HEK293 (cell line): ENCODE measurements around the gene RBPJ.

Experiments
- CTCF ChIA-PET: fragments of 350-600 bp; formaldehyde crosslinking; extraction: SDS; loops from one replicate; lab custom pipeline; 2021; ENCODE audit warnings: antibody characterized with exemption; lab: Yijun Ruan, JAX
- POLR2A ChIA-PET: fragments of 300-600 bp; formaldehyde crosslinking; extraction: SDS; loops from one replicate; lab custom pipeline; 2020; ENCODE audit warnings: antibody characterized with exemption, inconsistent platforms; lab: Yijun Ruan, JAX
- H3K27ac ChIP-seq: fragments of 200-500 bp; sonication (Bioruptor generic); 2 replicates; pipeline ENCODE4 v1.5.1; 2014; ENCODE audit warnings: low read depth, low read length, control low read depth, inconsistent platforms; ENCODE audit errors: extremely low read depth
- H3K36me3 ChIP-seq, 2 experiments: fragments of 200-500 bp in 1 of 2; sonication (Bioruptor generic) in 1 of 2; 1 replicate in 1 of 2; 2 replicates in 1 of 2; pipeline ENCODE4 v1.5.1; 2014 to 2017; ENCODE audit warnings: inconsistent platforms in 2 of 2, low read length in 2 of 2; ENCODE audit not compliant: control insufficient read depth in 2 of 2, insufficient read depth in 1 of 2
- H3K4me1 ChIP-seq: fragments of 200-500 bp; sonication (Bioruptor generic); 2 replicates; pipeline ENCODE4 v1.5.1; 2014; ENCODE audit warnings: mild to moderate bottlenecking, low read length, inconsistent platforms; ENCODE audit not compliant: control insufficient read depth, insufficient read depth
- H3K4me3 ChIP-seq: 2 replicates; pipeline ENCODE4 v1.5.1; 2011; ENCODE audit warnings: low read depth, mild to moderate bottlenecking, control low read depth, low read length, moderate library complexity
- H3K9me3 ChIP-seq: fragments of 200-500 bp; sonication (Bioruptor generic); 2 replicates; pipeline ENCODE4 v1.5.1; 2014; ENCODE audit warnings: low read depth, low read length, inconsistent platforms; ENCODE audit not compliant: control insufficient read depth, insufficient read depth
- ELK4 ChIP-seq: IDR thresholded peaks from 2 replicates; pipeline ENCODE4 v1.6.1; 2011; ENCODE audit warnings: mild to moderate bottlenecking, low read depth, low read length, borderline replicate concordance
- HIC1 ChIP-seq: fragments of 450-650 bp; formaldehyde crosslinking; IDR thresholded peaks from 2 replicates; pipeline ENCODE4 v1.5.1; 2016; ENCODE audit warnings: missing biosample characterization, missing genetic modification characterization
- KLF8 ChIP-seq: fragments of 450-650 bp; formaldehyde crosslinking; IDR thresholded peaks from 2 replicates; pipeline ENCODE4 v1.5.1; 2016; ENCODE audit warnings: missing biosample characterization, missing genetic modification characterization
- PRDM6 ChIP-seq: fragments of 450-650 bp; formaldehyde crosslinking; IDR thresholded peaks from 2 replicates; pipeline ENCODE4 v1.5.1; 2017; ENCODE audit warnings: missing biosample characterization, missing genetic modification characterization
- REST ChIP-seq: fragments of 450-650 bp; formaldehyde crosslinking; IDR thresholded peaks from 2 replicates; pipeline ENCODE4 v1.5.1; 2016; ENCODE audit warnings: missing biosample characterization, missing genetic modification characterization
- SETDB1 ChIP-seq: IDR thresholded peaks from one replicate; pipeline ENCODE4 v1.6.1; 2017; ENCODE audit warnings: mild to moderate bottlenecking, low read length, moderate library complexity, mixed read lengths; ENCODE audit not compliant: insufficient read length
- SP7 ChIP-seq: fragments of 450-650 bp; formaldehyde crosslinking; IDR thresholded peaks from 2 replicates; pipeline ENCODE4 v1.5.1; 2016; ENCODE audit warnings: missing biosample characterization, missing genetic modification characterization
- TRIM28 ChIP-seq: IDR thresholded peaks from 2 replicates; pipeline ENCODE4 v1.6.1; 2011; ENCODE audit warnings: low read length, control low read depth, borderline replicate concordance
- ZFP37 ChIP-seq: fragments of 450-650 bp; formaldehyde crosslinking; IDR thresholded peaks from 2 replicates; pipeline ENCODE4 v1.5.1; 2016; ENCODE audit warnings: missing biosample characterization, missing genetic modification characterization
- ZNF169 ChIP-seq: fragments of 450-650 bp; formaldehyde crosslinking; IDR thresholded peaks from 2 replicates; pipeline ENCODE4 v1.5.1; 2016; ENCODE audit warnings: missing biosample characterization, missing genetic modification characterization
- ZNF175 ChIP-seq: fragments of 450-650 bp; formaldehyde crosslinking; IDR thresholded peaks from 2 replicates; pipeline ENCODE4 v1.5.1; 2016; ENCODE audit warnings: missing biosample characterization, missing genetic modification characterization
- ZNF26 ChIP-seq: fragments of 450-650 bp; formaldehyde crosslinking; IDR thresholded peaks from 2 replicates; pipeline ENCODE4 v1.5.1; 2016; ENCODE audit warnings: missing biosample characterization, missing genetic modification characterization
- ZNF561 ChIP-seq: fragments of 450-650 bp; IDR thresholded peaks from 2 replicates; pipeline ENCODE4 v1.5.1; 2018; ENCODE audit warnings: missing biosample characterization, missing genetic modification characterization, borderline replicate concordance
- ZNF585B ChIP-seq: fragments of 450-650 bp; formaldehyde crosslinking; IDR thresholded peaks from 2 replicates; pipeline ENCODE4 v1.5.1; 2016; ENCODE audit warnings: missing biosample characterization, missing genetic modification characterization
- ZNF629 ChIP-seq: fragments of 450-650 bp; formaldehyde crosslinking; IDR thresholded peaks from 2 replicates; pipeline ENCODE4 v1.5.1; 2017; ENCODE audit warnings: missing biosample characterization, missing genetic modification characterization
- ZNF660 ChIP-seq: fragments of 450-650 bp; IDR thresholded peaks from 2 replicates; pipeline ENCODE4 v1.5.1; 2018; ENCODE audit warnings: missing biosample characterization, mild to moderate bottlenecking, missing genetic modification characterization

The RBPJ gene

GRCh38 chr4:26362745-26363439 lies 42.1 kb downstream of the RBPJ start:
- POLR2A ChIA-PET, result no interaction called here
- TF ChIP-seq ZFP37 (tag by site-specific recombination), result no peak
- TF ChIP-seq HIC1, result no peak
- no peak for TF ChIP-seq TRIM28
- no peak for TF ChIP-seq ZNF26 (tag by site-specific recombination)
- TF ChIP-seq ZNF660 (tag by site-specific recombination), result no peak
- TF ChIP-seq ZNF175 (tag by site-specific recombination), result no peak
- TF ChIP-seq ZNF629 (tag by site-specific recombination), result 0 out of 2 replicates have a peak, but pooled peaks have one; percentile 26
- TF ChIP-seq REST (tag by site-specific recombination), result no peak
- 0 out of 2 replicates have a peak, but pooled peaks have one; percentile 16 for TF ChIP-seq PRDM6 (tag by site-specific recombination)
- TF ChIP-seq KLF8 (tag by site-specific recombination), result no peak
- TF ChIP-seq SP7, result peak; percentile 80
- no peak for TF ChIP-seq ZNF561 (tag by site-specific recombination)
- TF ChIP-seq ZNF169 (tag by site-specific recombination), result no peak
- TF ChIP-seq ZNF585B (tag by site-specific recombination), result no peak
- TF ChIP-seq ELK4, result no peak
- TF ChIP-seq SETDB1, result no peak
- Histone ChIP-seq H3K36me3 (no peaks in the 10 kb centered on the region; a peak in 1 of 3 replicates), H3K4me3 (no peak overlapping the region), H3K9me3 (no peaks in the 10 kb centered on the region), H3K27ac (no peak overlapping the region), H3K4me1 (0 out of 2 replicates have a peak, but pooled peaks cover 2% of the 10 kb centered on the region)
- CTCF ChIA-PET, result no interaction called here
